GM10266 (cell line): ENCODE measurements around the gene NIN.
A peak's percentile ranks its signal among the peaks of the same experiment; 100 is the strongest.

ENCODE experiments used
- DNase-seq: peaks from one replicate; pipeline ENCODE4 v3.0.0; 2012; ENCODE audit errors: extremely low spot score
- CTCF ChIP-seq: IDR thresholded peaks from 2 replicates; pipeline ENCODE4 v1.5.1; 2012; ENCODE audit warnings: mild to moderate bottlenecking, low read depth; ENCODE audit not compliant: control insufficient read depth, insufficient read depth; ENCODE audit errors: missing control alignments

Gene NIN

GRCh38 chr14:50769863-50770500 lies 61.0 kb downstream of the NIN start:
- no peak for TF ChIP-seq CTCF
- no peak for DNase-seq

GRCh38 chr14:50768680-50769079 lies 62.3 kb downstream of the NIN start:
- DNase-seq: no peak
- no peak for TF ChIP-seq CTCF

- TF ChIP-seq CTCF: no peak
- DNase-seq: no peak
These were observed 64.5 kb downstream of the NIN start for GRCh38 chr14:50766338-50766886.

GRCh38 chr14:50763382-50764007 lies 67.5 kb downstream of the NIN start:
- no peak for TF ChIP-seq CTCF
- DNase-seq: no peak

- no peak for DNase-seq
- no peak for TF ChIP-seq CTCF
These were observed 68.0 kb downstream of the NIN start for GRCh38 chr14:50762931-50763300.

GRCh38 chr14:50762001-50762930 lies 68.7 kb downstream of the NIN start:
- DNase-seq: peak; percentile 59

More at GRCh38 chr14:50762001-50762930, 68.7 kb downstream of the NIN start:
- TF ChIP-seq CTCF: no peak
